Panc1 (cell line): ENCODE results near the gene DNM1.

Experiments
- CTCF ChIP-seq: fragments of 450-650 bp; IDR thresholded peaks from 2 replicates; pipeline ENCODE4 v1.5.1; 2017; ENCODE audit warnings: mild to moderate bottlenecking
- POLR2AphosphoS5 ChIP-seq: IDR thresholded peaks from 2 replicates; pipeline ENCODE4 v1.6.1; 2012; ENCODE audit warnings: mild to moderate bottlenecking, low read depth, low read length, moderate library complexity
- SIN3A ChIP-seq: IDR thresholded peaks from 2 replicates; pipeline ENCODE4 v1.6.1; 2012; ENCODE audit warnings: low read depth, mild to moderate bottlenecking, low read length, moderate library complexity, borderline replicate concordance; ENCODE audit not compliant: insufficient read depth

GRCh38 chr9:128193469-128194096 is 9.6 kb upstream of the DNM1 start:
- TF ChIP-seq CTCF (no peak), SIN3A (no peak), POLR2AphosphoS5 (no peak)
